GM21528 (cell line): Measurements from ENCODE around the gene SLC6A12.

Source experiments
- ATAC-seq: cut with Tn5 transposase; IDR thresholded peaks from one replicate; pipeline ENCODE4 v1.9.1; 2021; ENCODE audit warnings: mild to moderate bottlenecking, moderate library complexity; ENCODE audit not compliant: unreplicated experiment, low FRiP score

Gene SLC6A12

DNA sequence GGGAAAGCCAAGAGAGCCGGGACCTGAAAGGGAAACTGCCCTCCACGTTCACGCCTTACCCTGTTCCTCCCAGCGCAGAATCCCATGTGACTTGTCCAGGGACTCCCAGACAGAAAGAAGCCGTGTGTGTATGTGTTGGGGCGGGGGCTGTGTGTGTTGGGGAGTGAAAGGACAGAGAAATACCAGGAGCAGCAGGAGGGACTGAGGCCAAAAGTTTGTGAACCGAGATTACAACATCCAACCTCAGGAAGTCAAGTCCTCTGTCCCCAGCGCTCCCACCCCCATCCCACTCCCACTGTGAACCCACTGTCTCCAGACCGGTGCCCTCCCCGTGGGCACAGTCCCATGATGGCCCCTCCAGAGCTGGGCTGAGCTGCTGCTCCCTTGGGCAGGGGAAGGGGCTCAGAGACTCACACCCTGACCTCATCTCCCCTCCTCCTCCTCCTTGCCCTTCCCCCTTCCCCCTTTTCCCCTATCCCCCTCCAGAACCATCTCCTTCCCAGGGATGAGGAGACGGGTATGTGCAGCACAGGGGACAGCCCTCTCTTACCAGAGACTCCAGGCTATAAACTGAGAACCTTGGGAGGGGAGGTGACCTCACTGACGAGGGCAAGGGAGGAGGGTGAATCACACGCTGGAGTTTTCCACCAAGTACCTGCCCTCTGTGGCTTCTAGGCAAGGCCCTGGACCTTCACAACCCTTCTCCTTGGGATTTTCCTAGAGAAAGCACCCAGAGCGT lies at the start of gene SLC6A12:
Gene SLC6A12, minus strand, starts transcription at position 155 of the 739 bp plus-strand sequence. CDS start 4,171 bp downstream, outside the sequence.
- no peak for ATAC-seq

DNA sequence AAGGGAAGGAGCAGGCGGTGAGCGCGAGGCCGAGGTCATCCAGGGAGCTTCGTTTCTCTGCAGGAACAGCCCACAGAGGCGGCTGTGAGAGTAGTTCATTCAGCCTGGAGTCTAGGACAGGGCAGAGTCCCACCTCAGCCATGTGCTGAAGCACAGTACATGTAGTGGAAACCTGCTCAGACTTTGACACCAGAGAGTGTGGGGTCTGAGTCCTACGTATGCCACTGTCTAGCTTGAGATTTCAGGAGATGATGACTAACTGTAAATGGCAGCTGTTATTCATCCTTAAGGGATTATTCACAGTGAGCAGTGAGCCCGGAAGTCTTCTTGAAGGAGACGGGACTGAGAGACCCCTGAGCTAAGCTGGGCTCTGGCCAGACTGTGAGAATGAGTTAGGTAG lies 49.6 kb upstream of the SLC6A12 start:
- no peak for ATAC-seq

GRCh38 chr12:262817-263216 lies 48.9 kb upstream of the SLC6A12 start, which contains the start of gene SLC6A13:
SLC6A13 (minus strand) TSS chr12:262836; CDS start chr12:260052, 2,784 bp downstream.
- ATAC-seq = no peak

DNA sequence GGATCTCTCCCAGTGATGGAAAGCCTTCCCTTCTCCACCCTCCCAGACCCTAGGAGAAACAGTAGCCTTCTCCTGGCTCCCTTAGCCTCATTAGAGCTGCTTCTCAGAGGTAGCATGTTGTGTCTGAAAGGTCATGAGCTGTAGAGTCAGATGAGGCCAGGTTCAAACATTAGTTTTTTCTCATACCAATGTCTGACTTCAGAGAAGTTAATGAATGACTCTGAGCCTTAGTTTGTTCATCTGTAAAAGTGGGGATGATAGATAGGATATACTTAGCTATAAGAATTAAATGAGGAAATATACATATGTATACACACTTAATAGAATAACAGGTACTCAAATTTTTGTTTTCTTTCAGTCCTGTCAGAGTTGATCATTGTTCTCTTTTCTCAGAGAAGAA lies 48.2 kb upstream of the SLC6A12 start:
- ATAC-seq = no peak

- no peak for ATAC-seq
Measured at GRCh38 chr12:257521-258321, 43.8 kb upstream of the SLC6A12 start.

GRCh38 chr12:256958-257357 lies 43.0 kb upstream of the SLC6A12 start:
- no peak for ATAC-seq

DNA sequence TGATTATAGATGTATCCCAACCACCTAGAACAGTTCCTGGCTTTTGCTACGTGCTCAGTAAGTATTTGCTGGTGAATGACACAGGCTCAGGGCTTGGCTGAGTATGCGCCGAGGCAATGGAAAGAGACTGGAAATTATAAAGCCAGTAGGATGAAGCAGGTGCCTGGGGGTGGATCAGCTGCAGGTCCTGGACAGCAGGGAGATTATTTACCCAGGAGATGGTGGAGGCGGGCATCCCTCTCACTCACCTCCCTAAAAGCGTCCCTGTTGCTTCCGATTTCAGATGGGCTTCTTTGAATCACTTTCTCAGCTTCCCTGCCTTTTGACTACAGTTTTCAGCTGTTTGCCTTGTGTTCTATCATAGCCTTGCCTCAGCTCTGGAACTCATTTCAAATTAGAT lies 42.3 kb upstream of the SLC6A12 start:
- no peak for ATAC-seq

GRCh38 chr12:254912-255311 lies 41.0 kb upstream of the SLC6A12 start:
- no peak for ATAC-seq

GRCh38 chr12:254039-254438 lies 40.1 kb upstream of the SLC6A12 start:
- ATAC-seq = no peak

DNA sequence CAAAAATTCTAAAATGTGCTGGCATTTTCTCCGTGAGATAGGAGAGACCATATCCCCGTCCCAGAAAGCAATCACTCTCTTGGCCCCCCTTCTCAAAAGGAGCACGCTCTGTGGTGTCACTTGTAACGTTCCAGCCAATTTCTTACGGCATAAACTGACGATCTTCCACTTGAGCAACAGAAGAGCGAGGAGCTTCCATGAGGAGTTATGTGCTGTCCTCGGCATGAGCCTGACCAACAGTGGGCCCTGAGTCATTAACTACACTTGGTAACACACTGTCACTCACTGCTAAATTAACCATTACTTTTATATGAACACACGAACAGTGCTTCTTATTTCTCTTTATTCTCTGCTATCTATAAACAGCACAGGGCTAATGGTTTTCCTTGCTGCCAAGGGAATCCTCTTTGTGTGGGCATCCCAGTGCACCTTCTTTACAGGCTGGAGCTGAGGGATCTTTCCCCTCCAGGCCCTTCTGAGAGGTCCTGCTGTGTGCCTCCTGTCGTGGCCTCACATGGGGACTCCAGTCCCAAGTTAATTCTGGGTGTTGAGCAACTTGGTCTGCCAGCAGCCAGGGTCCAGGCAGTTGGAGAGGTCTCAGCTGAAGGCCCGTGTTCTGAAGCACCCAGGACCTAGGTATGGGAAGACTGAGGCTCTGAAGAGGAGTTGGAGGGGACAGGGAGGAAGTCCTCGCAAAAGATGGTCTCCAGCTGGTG lies 39.3 kb upstream of the SLC6A12 start:
- no peak for ATAC-seq

- no peak for ATAC-seq
Measured at GRCh38 chr12:252636-253035, 38.7 kb upstream of the SLC6A12 start.

DNA sequence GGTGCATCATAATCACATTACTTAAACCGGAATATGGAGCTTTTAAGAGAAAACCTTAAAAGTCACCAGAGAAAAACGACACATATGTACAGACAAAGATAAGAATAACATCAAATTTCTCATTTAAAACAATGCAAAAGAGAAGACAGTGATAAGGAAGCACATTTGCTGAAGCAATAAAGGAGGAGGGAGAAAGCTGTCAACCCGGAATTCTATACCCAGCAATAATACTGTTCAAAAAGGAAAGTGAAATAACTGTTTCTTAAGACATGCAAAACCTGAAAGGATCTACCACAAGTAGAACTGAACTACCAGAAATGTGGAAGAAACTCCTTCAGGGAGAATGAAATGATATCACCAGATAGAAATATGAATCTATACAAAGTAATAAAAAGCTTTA lies 33.3 kb upstream of the SLC6A12 start:
- no peak for ATAC-seq

DNA sequence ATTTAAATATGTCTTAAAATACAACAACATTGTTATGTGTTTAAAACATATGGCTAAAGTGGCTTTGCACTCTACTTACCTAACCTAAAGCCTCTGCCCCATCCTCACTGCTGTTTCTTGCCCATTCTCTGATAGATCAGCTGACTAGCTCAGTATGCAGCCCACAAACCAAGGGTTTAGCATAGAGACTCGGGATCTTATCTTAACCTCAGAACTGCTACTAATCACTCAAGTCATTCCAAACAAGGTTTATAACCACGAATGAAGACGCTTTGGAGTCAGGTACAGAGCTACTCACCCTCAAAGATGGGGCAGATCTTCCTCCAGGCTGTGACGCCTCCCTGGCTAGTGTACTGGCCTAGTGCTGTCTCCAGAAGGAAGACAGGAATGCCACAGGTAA lies 29.4 kb upstream of the SLC6A12 start:
- ATAC-seq = no peak

DNA sequence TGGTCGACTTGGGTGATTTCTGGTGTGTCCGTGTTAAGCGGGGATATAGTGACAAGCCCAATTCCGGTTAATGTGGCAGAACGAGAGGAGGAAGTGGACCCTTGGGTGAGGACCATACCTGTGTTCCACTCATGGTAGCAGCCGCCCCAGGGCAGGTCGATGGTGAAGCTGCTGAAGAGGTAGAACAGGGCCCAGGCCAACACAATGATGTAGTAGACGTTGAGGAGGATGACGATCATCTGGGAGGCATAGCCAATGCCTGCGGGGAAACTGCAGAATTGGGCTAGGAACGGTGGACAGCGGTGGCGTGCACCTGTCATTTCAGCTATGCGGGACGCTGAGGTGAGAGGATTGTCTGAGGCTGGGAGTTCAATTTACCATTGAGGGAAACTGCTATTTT lies 28.5 kb upstream of the SLC6A12 start:
- no peak for ATAC-seq

- ATAC-seq = no peak
Measured at GRCh38 chr12:241266-241665, 27.3 kb upstream of the SLC6A12 start.

DNA sequence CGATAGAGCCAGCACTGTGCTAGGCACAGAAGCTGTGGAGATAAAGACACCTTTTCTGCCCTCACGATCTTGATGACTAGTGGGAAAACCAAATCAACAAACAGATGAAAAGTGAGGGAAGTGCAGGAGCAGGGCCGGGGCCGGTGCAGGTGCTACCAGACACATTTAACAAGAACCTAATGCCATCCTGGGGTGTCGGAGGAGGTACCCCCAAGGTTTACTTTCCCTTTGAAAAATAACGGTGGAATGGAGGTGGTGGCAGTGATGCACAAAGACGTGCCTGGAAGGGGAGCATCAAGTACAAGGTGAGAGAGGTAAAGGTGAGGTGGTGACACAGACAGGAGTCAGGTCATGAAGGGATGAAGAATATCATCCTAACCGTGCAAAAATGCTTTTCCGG lies 26.6 kb upstream of the SLC6A12 start:
- ATAC-seq = no peak

- no peak for ATAC-seq
Measured at GRCh38 chr12:238736-239398, 24.9 kb upstream of the SLC6A12 start.

DNA sequence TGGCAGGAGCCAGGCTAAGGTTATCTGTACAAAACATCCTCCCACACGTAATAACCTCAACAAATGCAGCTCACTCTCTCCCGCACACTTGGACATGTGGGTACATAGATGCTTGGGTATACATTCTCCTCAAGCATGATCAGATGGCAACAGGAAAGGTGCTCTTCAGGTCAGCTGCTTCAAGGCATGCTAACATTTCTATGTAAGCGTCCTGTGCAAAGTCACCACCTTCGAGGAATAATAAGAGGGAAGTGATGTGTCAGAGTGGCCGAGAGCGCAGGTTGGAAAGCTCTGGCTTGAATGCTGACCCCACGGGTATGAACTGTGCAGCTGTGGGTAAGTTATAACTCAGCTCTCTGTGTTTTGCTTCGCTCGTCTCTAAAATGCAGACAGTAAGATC lies 24.2 kb upstream of the SLC6A12 start:
- ATAC-seq = no peak

DNA sequence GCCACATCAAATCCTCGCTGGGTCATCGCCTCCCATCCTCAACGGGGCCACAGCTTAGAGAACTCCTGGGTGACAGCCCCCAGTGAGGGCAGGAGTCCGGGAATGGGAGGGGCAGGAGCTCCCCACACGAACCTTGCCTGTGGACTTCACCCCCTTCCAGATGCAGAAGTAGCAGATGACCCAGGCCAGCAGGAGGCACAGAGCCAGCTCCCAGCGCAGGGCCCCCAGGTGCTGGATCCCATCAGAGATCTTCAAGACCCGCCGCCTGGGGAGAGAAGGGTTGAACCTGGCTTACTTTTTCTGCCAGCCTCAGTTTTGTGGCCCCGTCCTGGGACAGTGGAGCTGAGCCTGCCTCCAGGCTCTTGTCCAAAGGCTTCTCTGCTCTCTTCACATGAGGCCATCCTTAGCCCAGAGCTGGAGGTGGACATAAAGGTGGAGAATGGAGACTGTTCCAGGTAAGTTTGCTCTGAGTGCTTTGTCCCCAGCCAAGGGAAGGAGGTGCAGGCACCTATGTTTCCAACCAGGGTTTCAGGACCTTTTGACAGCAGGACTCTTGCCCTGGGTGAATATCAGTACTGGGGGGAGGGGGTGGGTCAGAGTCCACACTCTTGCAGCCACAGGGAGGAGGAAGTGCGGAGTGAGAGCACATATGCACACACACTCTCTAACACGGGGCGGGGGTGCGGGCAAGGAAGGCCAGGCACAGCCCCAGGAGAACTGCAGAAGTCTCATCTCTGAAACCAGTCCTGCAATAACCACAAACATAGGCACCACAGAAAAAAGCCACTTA lies 23.3 kb upstream of the SLC6A12 start:
- no peak for ATAC-seq

- no peak for ATAC-seq
Measured at GRCh38 chr12:236445-236844, 22.5 kb upstream of the SLC6A12 start.
